HL-60 (cell line): ENCODE data around the gene MICU2.

Experiments
- CTCF ChIP-seq: IDR thresholded peaks from one replicate; pipeline ENCODE4 v1.5.1; 2011; ENCODE audit warnings: low read length, control low read depth, inconsistent platforms; ENCODE audit not compliant: insufficient read depth
- GABPA ChIP-seq: IDR thresholded peaks from 2 replicates; pipeline ENCODE4 v1.6.1; 2012; ENCODE audit warnings: low read depth
- POLR2AphosphoS5 ChIP-seq: IDR thresholded peaks from 2 replicates; pipeline ENCODE4 v1.6.1; 2012; ENCODE audit warnings: low read depth
- REST ChIP-seq: IDR thresholded peaks from 2 replicates; pipeline ENCODE4 v1.6.1; 2012; ENCODE audit warnings: low read depth; ENCODE audit not compliant: insufficient replicate concordance

GRCh38 chr13:21461131-21461530 lies 142.8 kb downstream of the MICU2 start:
- no peak for TF ChIP-seq CTCF
- TF ChIP-seq REST: no peak
- TF ChIP-seq POLR2AphosphoS5: no peak
- no peak for TF ChIP-seq GABPA
